HL-60 (cell line): Measurements from ENCODE around the gene PIP5K1B.

ENCODE experiments used
- DNase-seq, 2 experiments: peaks; one replicate each; pipeline ENCODE4 v3.0.0-alpha.2; 2010 to 2020; ENCODE audit warnings: low read depth in 1 of 2, low spot score in 1 of 2
- H3K27ac ChIP-seq: fragments of 250-450 bp; sonication (Bioruptor Pico); replicated peaks from 2 replicates; pipeline ENCODE4 v1.5.1; 2020; ENCODE audit warnings: mild to moderate bottlenecking, moderate library complexity
- H3K27me3 ChIP-seq: fragments of 250-450 bp; sonication (Bioruptor Pico); 2 replicates; pipeline ENCODE4 v1.5.1; 2021; ENCODE audit warnings: mild to moderate bottlenecking, moderate library complexity; ENCODE audit not compliant: insufficient read depth, poor library complexity, severe bottlenecking
- H3K4me3 ChIP-seq: replicated peaks from 2 replicates; pipeline ENCODE4 v1.5.1; 2011; ENCODE audit warnings: mild to moderate bottlenecking, control low read depth, low read length; ENCODE audit not compliant: insufficient read depth
- CTCF ChIP-seq: IDR thresholded peaks from one replicate; pipeline ENCODE4 v1.5.1; 2011; ENCODE audit warnings: low read length, control low read depth, inconsistent platforms; ENCODE audit not compliant: insufficient read depth
- GABPA ChIP-seq: IDR thresholded peaks from 2 replicates; pipeline ENCODE4 v1.6.1; 2012; ENCODE audit warnings: low read depth
- POLR2AphosphoS5 ChIP-seq: IDR thresholded peaks from 2 replicates; pipeline ENCODE4 v1.6.1; 2012; ENCODE audit warnings: low read depth
- REST ChIP-seq: IDR thresholded peaks from 2 replicates; pipeline ENCODE4 v1.6.1; 2012; ENCODE audit warnings: low read depth; ENCODE audit not compliant: insufficient replicate concordance
- SPI1 ChIP-seq: IDR thresholded peaks from 2 replicates; pipeline ENCODE4 v1.6.1; 2012; ENCODE audit warnings: low read depth, mild to moderate bottlenecking, borderline replicate concordance

The PIP5K1B gene

DNA sequence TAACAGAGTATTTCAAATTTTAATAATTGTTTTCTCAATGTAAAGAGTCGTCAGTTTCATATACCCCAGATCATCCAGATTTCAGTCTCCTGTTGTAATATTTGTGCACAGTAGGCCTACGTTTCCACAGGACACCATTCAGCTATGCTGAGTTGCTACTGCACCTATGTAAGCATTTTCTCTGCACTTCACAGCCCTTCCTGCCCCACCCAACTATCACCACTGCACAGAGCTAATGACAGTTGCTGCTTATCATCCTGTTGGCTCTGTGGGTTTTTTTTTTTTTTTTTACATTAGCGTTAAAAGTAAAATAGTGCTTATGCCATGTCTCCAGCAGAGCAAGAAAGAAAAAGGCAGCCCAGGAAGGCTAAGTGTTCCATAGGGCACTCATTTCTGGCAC lies 314.8 kb downstream of the PIP5K1B start:
- no peak for DNase-seq
- H3K27me3 ChIP-seq = peaks cover 3% of the 10 kb centered on the region
- no peak overlapping the region for H3K4me3 ChIP-seq
- no peak overlapping the region for H3K27ac ChIP-seq
- TF ChIP-seq SPI1 (no peak), CTCF (no peak), POLR2AphosphoS5 (no peak), REST (no peak), GABPA (no peak)

GRCh38 chr9:69020301-69021145 lies 315.5 kb downstream of the PIP5K1B start:
- Histone ChIP-seq H3K27ac (no peak overlapping the region), H3K4me3 (no peak overlapping the region), H3K27me3 (no peaks in the 10 kb centered on the region)
- no peak for DNase-seq
- TF ChIP-seq POLR2AphosphoS5 = no peak
- no peak for TF ChIP-seq CTCF
- no peak for TF ChIP-seq REST
- TF ChIP-seq SPI1 = no peak
- TF ChIP-seq GABPA = no peak

DNA sequence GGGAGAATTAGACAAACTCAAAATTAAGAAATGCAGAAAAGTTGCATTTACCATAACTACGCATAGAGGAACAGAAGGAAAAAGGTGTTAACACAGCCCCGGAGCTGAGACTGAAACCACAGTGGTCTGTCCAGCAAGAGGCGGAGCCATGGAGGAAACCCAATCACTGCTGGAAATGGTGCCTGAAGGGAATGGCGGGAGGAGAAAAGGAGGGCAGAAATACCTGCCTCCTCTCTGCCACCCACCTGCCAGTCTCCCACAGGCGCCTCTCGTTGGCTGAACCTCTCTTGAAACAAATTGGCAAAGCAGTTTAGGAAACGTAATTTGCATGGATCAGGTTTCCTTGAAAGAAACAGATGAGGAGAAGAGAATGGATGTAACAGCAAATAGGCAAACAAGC lies 318.6 kb downstream of the PIP5K1B start:
- no peak for TF ChIP-seq POLR2AphosphoS5
- no peak for TF ChIP-seq CTCF
- TF ChIP-seq REST = no peak
- TF ChIP-seq GABPA = no peak
- TF ChIP-seq SPI1 = no peak
- DNase-seq = no peak
- H3K27ac ChIP-seq = no peak overlapping the region

More for the DNA sequence above, 318.6 kb downstream of the PIP5K1B start:
- H3K4me3 ChIP-seq = no peak overlapping the region
- no peaks in the 10 kb centered on the region for H3K27me3 ChIP-seq
